ENCODE results near the gene BCKDHA. TPM values are rescaled to one million over a fixed set of nuclear protein-coding genes. Genes with fewer than 3 reads are reported as not detected.
A peak's percentile ranks its signal among the peaks of the same experiment; 100 is the strongest.

BCKDHA gene
- total RNA-seq, 1 experiment from 2014 or later = 17.7 TPM

DNA sequence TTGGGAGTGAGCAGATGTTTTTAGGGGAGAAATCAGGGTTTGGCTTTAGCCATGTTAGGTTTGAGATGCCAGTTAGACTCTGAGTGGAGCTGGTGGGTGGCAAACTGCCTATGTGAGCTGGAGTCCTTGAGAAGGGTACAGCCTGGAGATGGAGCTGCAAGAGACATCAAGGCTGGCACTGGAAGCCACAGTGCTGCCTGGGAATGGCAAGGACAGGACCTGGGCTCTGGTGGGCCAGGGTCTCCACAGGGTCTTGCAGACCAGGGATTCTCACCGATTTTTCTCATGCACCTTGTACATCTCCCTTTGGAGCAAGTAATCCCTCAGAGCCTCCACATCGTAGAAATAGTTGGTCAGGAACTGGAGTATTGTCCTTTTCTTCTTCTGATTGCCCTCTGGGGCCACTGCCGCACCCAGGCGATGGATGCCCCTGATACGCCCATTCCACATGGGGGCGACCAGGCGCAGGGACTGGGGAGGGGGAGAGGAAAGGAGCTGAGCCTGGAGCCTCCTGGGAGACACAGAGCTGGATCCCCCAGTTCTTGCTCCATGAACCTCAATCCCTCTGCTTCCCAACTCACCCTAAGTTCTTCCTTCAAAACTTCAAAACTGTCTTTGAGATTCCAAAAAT is 40.4 kb downstream of the BCKDHA start:
- no peak overlapping the region for H3K27ac ChIP-seq (ENCODE audit: low read depth, low read length)
- H3K27me3 ChIP-seq (ENCODE audit: insufficient read depth, low read length) = no peaks in the 10 kb centered on the region
- intact Hi-C loops (cut with micrococcal nuclease) = no loop called here
- H3K4me3 ChIP-seq (replicated peaks in 1 of 2; ENCODE audit: low read depth in 1 of 2, low read length in 2 of 2) = peak overlapping the region in 1 of 2 experiments; percentile 96; a peak in 2 of 4 replicates
- ChIA-PET CTCF (no interaction called here), RAD21 (ENCODE audit: low non-redundant PET in 1 of 2, low total read pairs in 2 of 2, uncharacterized antibody in 2 of 2, unreplicated experiment in 2 of 2) (no interaction called here), POLR2A (interaction anchor here (1.0 kb wide), 1 partner anchor 9 kb away, joined by 4 read pairs; no protein-coding TSS in a partner anchor)
- peaks cover 10 to 12% of the 10 kb centered on the region in 2 experiments for H3K4me1 ChIP-seq (ENCODE audit: control insufficient read depth in 1 of 2, insufficient read depth in 2 of 2, low read length in 2 of 2)
- H3K9me2 ChIP-seq (ENCODE audit: insufficient read depth) = no peaks in the 10 kb centered on the region
- no TSS peak for BruUV-seq (replicated peaks)
- H3K9ac ChIP-seq (ENCODE audit: low read length) = peak overlapping the region; percentile 85; the same call in 1 of the 2 replicates
- no peak overlapping the region for H2AFZ ChIP-seq (ENCODE audit: low read depth, low read length, poor library complexity, severe bottlenecking)
- H3K4me2 ChIP-seq (ENCODE audit: low read length) = peak overlapping the region; percentile 63
- ATAC-seq (no peak), DNase-seq (ENCODE audit: low read depth, low spot score) (no peak)
- H3K36me3 ChIP-seq (ENCODE audit: control insufficient read depth in 1 of 2, insufficient read depth in 2 of 2, low read length in 2 of 2) = peaks cover 0 to 4% of the 10 kb centered on the region in 2 experiments; a peak in 3 of 4 replicates
- no peak for TF ChIP-seq ZFX (IDR thresholded peaks at IDR 0.05)
- no peak for TF ChIP-seq POLR2A (IDR thresholded peaks at IDR 0.05; ENCODE audit: borderline replicate concordance, extremely low read depth, insufficient read depth, insufficient read length)
- no peak for TF ChIP-seq EGR1 (IDR thresholded peaks at IDR 0.05; ENCODE audit: low read depth)
- TF ChIP-seq EZH2 (IDR thresholded peaks at IDR 0.05) = no peak
- no peak for TF ChIP-seq EZH2phosphoT487 (IDR thresholded peaks at IDR 0.05; ENCODE audit: borderline replicate concordance)
- TF ChIP-seq JUND (IDR thresholded peaks at IDR 0.05) = no peak
- no peak for TF ChIP-seq POLR2AphosphoS5 (IDR thresholded peaks at IDR 0.05; ENCODE audit: low read depth, low read length)
- TF ChIP-seq SIN3A (IDR thresholded peaks at IDR 0.05; ENCODE audit: low read depth) = no peak
- TF ChIP-seq, protein P1, sequence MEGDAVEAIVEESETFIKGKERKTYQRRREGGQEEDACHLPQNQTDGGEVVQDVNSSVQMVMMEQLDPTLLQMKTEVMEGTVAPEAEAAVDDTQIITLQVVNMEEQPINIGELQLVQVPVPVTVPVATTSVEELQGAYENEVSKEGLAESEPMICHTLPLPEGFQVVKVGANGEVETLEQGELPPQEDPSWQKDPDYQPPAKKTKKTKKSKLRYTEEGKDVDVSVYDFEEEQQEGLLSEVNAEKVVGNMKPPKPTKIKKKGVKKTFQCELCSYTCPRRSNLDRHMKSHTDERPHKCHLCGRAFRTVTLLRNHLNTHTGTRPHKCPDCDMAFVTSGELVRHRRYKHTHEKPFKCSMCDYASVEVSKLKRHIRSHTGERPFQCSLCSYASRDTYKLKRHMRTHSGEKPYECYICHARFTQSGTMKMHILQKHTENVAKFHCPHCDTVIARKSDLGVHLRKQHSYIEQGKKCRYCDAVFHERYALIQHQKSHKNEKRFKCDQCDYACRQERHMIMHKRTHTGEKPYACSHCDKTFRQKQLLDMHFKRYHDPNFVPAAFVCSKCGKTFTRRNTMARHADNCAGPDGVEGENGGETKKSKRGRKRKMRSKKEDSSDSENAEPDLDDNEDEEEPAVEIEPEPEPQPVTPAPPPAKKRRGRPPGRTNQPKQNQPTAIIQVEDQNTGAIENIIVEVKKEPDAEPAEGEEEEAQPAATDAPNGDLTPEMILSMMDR (IDR thresholded peaks at IDR 0.05 in 2 of 3, conservative IDR thresholded peaks at IDR 0.05 in 1 of 3; ENCODE audit: borderline replicate concordance in 1 of 3, insufficient read depth in 1 of 3, low read depth in 2 of 3, low read length in 2 of 3) = no peak
- TF ChIP-seq TCF7L2 (IDR thresholded peaks at IDR 0.05; ENCODE audit: borderline replicate concordance, extremely low read depth, insufficient read depth, insufficient read length) = no peak
- peaks cover 17% of the 10 kb centered on the region for H3K79me2 ChIP-seq (ENCODE audit: insufficient read depth, low read length)
- no peaks in the 10 kb centered on the region for H4K20me1 ChIP-seq (ENCODE audit: insufficient read depth)
- H3K9me3 ChIP-seq (ENCODE audit: control insufficient read depth in 1 of 2, insufficient read depth in 1 of 2, low read depth in 1 of 2, low read length in 2 of 2) = no peaks in the 10 kb centered on the region

All from HCT116 (cell line).